MM.1S (cell line): Measurements from ENCODE around the gene FGF18.

ENCODE experiments used
- DNase-seq: peaks from one replicate; pipeline ENCODE4 v3.0.0-alpha.2; 2015
- H2AFZ ChIP-seq: fragments of 300-600 bp; sonication (generic); 2 replicates; pipeline ENCODE4 v1.6.0; 2016; ENCODE audit warnings: antibody characterized with exemption, low read length
- H3F3A ChIP-seq: fragments of 300-600 bp; sonication (generic); 2 replicates; pipeline ENCODE4 v1.6.1; 2016; ENCODE audit warnings: mild to moderate bottlenecking, antibody characterized with exemption, low read length, moderate library complexity, mixed read lengths; ENCODE audit not compliant: insufficient read depth
- H3K27ac ChIP-seq: fragments of 300-600 bp; sonication (generic); 2 replicates; pipeline ENCODE4 v1.5.1; 2016; ENCODE audit warnings: mild to moderate bottlenecking, low read length
- H3K27me3 ChIP-seq: fragments of 300-600 bp; sonication (generic); replicated peaks from 2 replicates; pipeline ENCODE4 v1.6.0; 2016; ENCODE audit warnings: low read length; ENCODE audit not compliant: insufficient read depth
- H3K36me3 ChIP-seq: fragments of 300-600 bp; sonication (generic); replicated peaks from 2 replicates; pipeline ENCODE4 v1.6.1; 2016; ENCODE audit warnings: mild to moderate bottlenecking, low read length, mixed read lengths; ENCODE audit not compliant: insufficient read depth
- H3K4me1 ChIP-seq: fragments of 300-600 bp; sonication (generic); 2 replicates; pipeline ENCODE4 v1.6.1; 2016; ENCODE audit warnings: low read length, mixed read lengths
- H3K4me2 ChIP-seq: fragments of 300-600 bp; sonication (generic); 2 replicates; pipeline ENCODE4 v1.6.0; 2016; ENCODE audit warnings: low read depth, low read length
- H3K4me3 ChIP-seq: fragments of 300-600 bp; sonication (generic); 2 replicates; pipeline ENCODE4 v1.5.1; 2016; ENCODE audit warnings: low read length, mixed read lengths
- H3K79me2 ChIP-seq: fragments of 300-600 bp; sonication (generic); 2 replicates; pipeline ENCODE4 v1.6.1; 2016; ENCODE audit warnings: mixed run types, low read length, mixed read lengths
- H3K9ac ChIP-seq: fragments of 300-600 bp; sonication (generic); 2 replicates; pipeline ENCODE4 v1.6.1; 2016; ENCODE audit warnings: low read length, mixed read lengths
- H3K9me2 ChIP-seq: fragments of 300-600 bp; sonication (generic); replicated peaks from 2 replicates; pipeline ENCODE4 v1.6.1; 2016; ENCODE audit warnings: mild to moderate bottlenecking, low read length, mixed read lengths; ENCODE audit not compliant: insufficient read depth
- H3K9me3 ChIP-seq: fragments of 300-600 bp; sonication (generic); replicated peaks from 2 replicates; pipeline ENCODE4 v1.6.1; 2016; ENCODE audit warnings: mild to moderate bottlenecking, low read length, mixed read lengths; ENCODE audit not compliant: insufficient read depth
- H4K20me1 ChIP-seq: fragments of 300-600 bp; sonication (generic); 2 replicates; pipeline ENCODE4 v1.6.1; 2016; ENCODE audit warnings: mild to moderate bottlenecking, low read length, moderate library complexity, mixed read lengths; ENCODE audit not compliant: insufficient read depth
- CTCF ChIP-seq: fragments of 300-600 bp; sonication (generic); IDR thresholded peaks from 2 replicates; pipeline ENCODE4 v1.5.1; 2016; ENCODE audit warnings: antibody characterized with exemption, low read length, mixed read lengths
- EZH2 ChIP-seq: fragments of 300-600 bp; sonication (generic); optimal IDR thresholded peaks from 2 replicates; pipeline ENCODE3; 2017; ENCODE audit warnings: low read depth, mild to moderate bottlenecking, antibody characterized with exemption, low read length, mixed read lengths
- EZH2phosphoT487 ChIP-seq: fragments of 300-600 bp; sonication (generic); IDR thresholded peaks from 2 replicates; pipeline ENCODE4 v1.6.1; 2018; ENCODE audit warnings: antibody characterized with exemption, low read length

FGF18 gene

GRCh38 chr5:171478946-171479775 lies 59.7 kb downstream of the FGF18 start:
- Histone ChIP-seq H3K9me3 (no peaks in the 10 kb centered on the region), H4K20me1 (no peaks in the 10 kb centered on the region)

GRCh38 chr5:171479776-171480125 lies 60.3 kb downstream of the FGF18 start:
- H3K4me3 ChIP-seq, result no peak overlapping the region
- H3K27ac ChIP-seq, result no peak overlapping the region
- H3F3A ChIP-seq, result no peaks in the 10 kb centered on the region
- no peaks in the 10 kb centered on the region for H3K27me3 ChIP-seq
- no peaks in the 10 kb centered on the region for H3K4me1 ChIP-seq
- no peak overlapping the region for H2AFZ ChIP-seq
- no peaks in the 10 kb centered on the region for H3K79me2 ChIP-seq
- H3K9ac ChIP-seq, result no peak overlapping the region
- no peaks in the 10 kb centered on the region for H3K9me3 ChIP-seq
- no peak overlapping the region for H3K4me2 ChIP-seq
- no peaks in the 10 kb centered on the region for H3K9me2 ChIP-seq
- DNase-seq, result no peak
- H3K36me3 ChIP-seq, result no peaks in the 10 kb centered on the region
- no peak for TF ChIP-seq EZH2phosphoT487
- TF ChIP-seq EZH2, result no peak
- TF ChIP-seq CTCF, result no peak
- no peaks in the 10 kb centered on the region for H4K20me1 ChIP-seq

More at GRCh38 chr5:171478946-171479775, 59.7 kb downstream of the FGF18 start:
- TF ChIP-seq EZH2phosphoT487 (no peak), EZH2 (no peak), CTCF (no peak)
- no peak overlapping the region for H2AFZ ChIP-seq
- H3K9me2 ChIP-seq, result no peaks in the 10 kb centered on the region
- no peak overlapping the region for H3K4me2 ChIP-seq
- no peak overlapping the region for H3K27ac ChIP-seq
- H3K27me3 ChIP-seq, result no peaks in the 10 kb centered on the region
- no peaks in the 10 kb centered on the region for H3K79me2 ChIP-seq
- H3K36me3 ChIP-seq, result no peaks in the 10 kb centered on the region
- no peak overlapping the region for H3K4me3 ChIP-seq
- no peak overlapping the region for H3K9ac ChIP-seq
- no peaks in the 10 kb centered on the region for H3F3A ChIP-seq
- DNase-seq, result no peak
- no peaks in the 10 kb centered on the region for H3K4me1 ChIP-seq

- H3K79me2 ChIP-seq, result no peaks in the 10 kb centered on the region
- no peak for TF ChIP-seq EZH2phosphoT487
- H3F3A ChIP-seq, result no peaks in the 10 kb centered on the region
- H3K4me1 ChIP-seq, result no peaks in the 10 kb centered on the region
- no peaks in the 10 kb centered on the region for H4K20me1 ChIP-seq
- no peaks in the 10 kb centered on the region for H3K27me3 ChIP-seq
- H3K9me2 ChIP-seq, result no peaks in the 10 kb centered on the region
- H3K4me3 ChIP-seq, result no peak overlapping the region
- H2AFZ ChIP-seq, result no peak overlapping the region
- H3K36me3 ChIP-seq, result no peaks in the 10 kb centered on the region
- H3K4me2 ChIP-seq, result no peak overlapping the region
- no peaks in the 10 kb centered on the region for H3K9me3 ChIP-seq
- H3K27ac ChIP-seq, result no peak overlapping the region
- no peak for DNase-seq
- no peak overlapping the region for H3K9ac ChIP-seq
These were observed 60.8 kb downstream of the FGF18 start for GRCh38 chr5:171480239-171480638.
